SU-DHL-6 (cell line): Measurements from ENCODE around the gene PHIP.
"Not testable (repeated sequence)": the region's sequence is repeated elsewhere in the genome, so short reads cannot be mapped to it uniquely, and the experiment has no call there.

Experiments
- H2AFZ ChIP-seq: fragments of 200-600 bp; sonication (generic); 2 replicates; pipeline ENCODE4 v1.6.1; 2014; ENCODE audit warnings: low read depth, mild to moderate bottlenecking, moderate library complexity, mixed read lengths, antibody characterized with exemption, low read length; ENCODE audit not compliant: severe bottlenecking
- H3F3A ChIP-seq: fragments of 200-600 bp; shearing (Covaris generic); 2 replicates; pipeline ENCODE4 v1.6.0; 2016; ENCODE audit warnings: antibody characterized with exemption, mild to moderate bottlenecking; ENCODE audit not compliant: insufficient read depth
- H3K27ac ChIP-seq: fragments of 200-600 bp; sonication (generic); 2 replicates; pipeline ENCODE4 v1.5.1; 2016; ENCODE audit warnings: low read depth, mild to moderate bottlenecking, low read length, moderate library complexity, mixed read lengths
- H3K27me3 ChIP-seq: fragments of 200-600 bp; sonication (generic), shearing (Covaris generic); 2 replicates; pipeline ENCODE4 v1.6.0; 2014; ENCODE audit warnings: mild to moderate bottlenecking, low read length
- H3K36me3 ChIP-seq: fragments of 200-600 bp; sonication (generic); 2 replicates; pipeline ENCODE4 v1.6.1; 2014; ENCODE audit warnings: mild to moderate bottlenecking, low read length, mixed read lengths
- H3K4me2 ChIP-seq: fragments of 300-600, 200-600 bp; shearing (Covaris generic), sonication (generic); 2 replicates; pipeline ENCODE4 v1.6.0; 2014; ENCODE audit warnings: low read length, low read depth, mild to moderate bottlenecking; ENCODE audit not compliant: poor library complexity, severe bottlenecking
- H3K4me3 ChIP-seq: fragments of 200-600 bp; sonication (generic); 2 replicates; pipeline ENCODE4 v1.5.1; 2014; ENCODE audit warnings: antibody characterized with exemption, low read length, mild to moderate bottlenecking, mixed read lengths; ENCODE audit not compliant: insufficient read depth, poor library complexity, severe bottlenecking
- H3K79me2 ChIP-seq: fragments of 200-600 bp; sonication (generic); 2 replicates; pipeline ENCODE4 v1.6.1; 2014; ENCODE audit warnings: mild to moderate bottlenecking, low read length, moderate library complexity; ENCODE audit not compliant: insufficient read depth
- H3K9ac ChIP-seq: fragments of 200-600 bp; sonication (generic); 2 replicates; pipeline ENCODE4 v1.7.0; 2014; ENCODE audit warnings: mild to moderate bottlenecking, low read length
- H3K9me2 ChIP-seq: fragments of 200-600 bp; sonication (generic); replicated peaks from 2 replicates; pipeline ENCODE4 v1.6.1; 2014; ENCODE audit warnings: low read length; ENCODE audit not compliant: insufficient read depth
- H3K9me3 ChIP-seq: fragments of 200-600 bp; sonication (generic); 2 replicates; pipeline ENCODE4 v1.6.1; 2014; ENCODE audit warnings: low read length, mixed read lengths; ENCODE audit not compliant: insufficient read depth
- H4K20me1 ChIP-seq: fragments of 200-600 bp; sonication (generic); 2 replicates; pipeline ENCODE4 v1.6.1; 2014; ENCODE audit warnings: low read depth, mild to moderate bottlenecking, antibody characterized with exemption, low read length, moderate library complexity, mixed read lengths
- CTCF ChIP-seq: fragments of 200-600 bp; sonication (generic); IDR thresholded peaks from one replicate; pipeline ENCODE4 v1.5.1; 2017; ENCODE audit warnings: antibody characterized with exemption, mild to moderate bottlenecking, low read length, moderate library complexity; ENCODE audit not compliant: insufficient read depth, poor library complexity, severe bottlenecking
- EZH2phosphoT487 ChIP-seq: fragments of 200-600 bp; sonication (generic), shearing (Covaris generic); conservative IDR thresholded peaks from 2 replicates; pipeline ENCODE4 v1.6.1; 2018; ENCODE audit warnings: mild to moderate bottlenecking, antibody characterized with exemption, low read length, moderate library complexity, mixed read lengths

PHIP gene

GRCh38 chr6:78909391-78909790, 168.7 kb downstream of the PHIP start:
- no peaks in the 10 kb centered on the region for H4K20me1 ChIP-seq
- H3K9me3 ChIP-seq: no peaks in the 10 kb centered on the region
- H2AFZ ChIP-seq: no peak overlapping the region
- H3K9ac ChIP-seq: no peak overlapping the region
- H3K27ac ChIP-seq: no peak overlapping the region
- H3K4me3 ChIP-seq: no peak overlapping the region
- no peaks in the 10 kb centered on the region for H3K79me2 ChIP-seq
- H3K4me2 ChIP-seq: no peak overlapping the region
- no peaks in the 10 kb centered on the region for H3F3A ChIP-seq
- no peaks in the 10 kb centered on the region for H3K27me3 ChIP-seq
- H3K36me3 ChIP-seq: no peaks in the 10 kb centered on the region
- no peak for TF ChIP-seq EZH2phosphoT487
- TF ChIP-seq CTCF: no peak
- no peaks in the 10 kb centered on the region for H3K9me2 ChIP-seq

GRCh38 chr6:78908621-78909020, 169.4 kb downstream of the PHIP start:
- Histone ChIP-seq H3K9me2 (no peaks in the 10 kb centered on the region), H2AFZ (no peak overlapping the region), H3K9me3 (no peaks in the 10 kb centered on the region), H3F3A (no peaks in the 10 kb centered on the region), H3K9ac (no peak overlapping the region), H3K4me3 (no peak overlapping the region), H4K20me1 (no peaks in the 10 kb centered on the region), H3K36me3 (no peaks in the 10 kb centered on the region), H3K79me2 (no peaks in the 10 kb centered on the region), H3K4me2 (no peak overlapping the region), H3K27me3 (no peaks in the 10 kb centered on the region), H3K27ac (no peak overlapping the region)
- TF ChIP-seq CTCF (no peak), EZH2phosphoT487 (no peak)

- H4K20me1 ChIP-seq: no peaks in the 10 kb centered on the region
- no peak overlapping the region for H3K27ac ChIP-seq
- H3F3A ChIP-seq: no peaks in the 10 kb centered on the region
These were observed 181.8 kb downstream of the PHIP start for GRCh38 chr6:78896227-78896626.

GRCh38 chr6:78889901-78890300, 188.2 kb downstream of the PHIP start:
- not testable (repeated sequence) for H3K9me2 ChIP-seq, H3K4me3 ChIP-seq

More at GRCh38 chr6:78896227-78896626, 181.8 kb downstream of the PHIP start:
- Histone ChIP-seq H3K9me3 (no peaks in the 10 kb centered on the region), H3K36me3 (peaks cover 4% of the 10 kb centered on the region; the same call in 1 of the 2 replicates), H2AFZ (no peak overlapping the region), H3K9ac (no peak overlapping the region), H3K79me2 (no peaks in the 10 kb centered on the region), H3K4me2 (no peak overlapping the region), H3K4me3 (no peak overlapping the region), H3K27me3 (no peaks in the 10 kb centered on the region), H3K9me2 (no peaks in the 10 kb centered on the region)
- TF ChIP-seq EZH2phosphoT487: no peak
- no peak for TF ChIP-seq CTCF

More at GRCh38 chr6:78889901-78890300, 188.2 kb downstream of the PHIP start:
- not testable (repeated sequence) for H3K79me2 ChIP-seq, H3K9me3 ChIP-seq, H3K9ac ChIP-seq, H3K36me3 ChIP-seq, H3K27ac ChIP-seq, H3K27me3 ChIP-seq, H4K20me1 ChIP-seq, H2AFZ ChIP-seq, H3F3A ChIP-seq, H3K4me2 ChIP-seq
